ENCODE measurements around the gene SERPINB10.

Gene SERPINB10

GRCh38 chr18:63892566-63892965 lies 15.2 kb upstream of the SERPINB10 start:
- Histone ChIP-seq H3K4me1 (ENCODE audit: insufficient read depth, low read length, poor library complexity, severe bottlenecking) (no peaks in the 10 kb centered on the region), H3K4me2 (ENCODE audit: low read depth, low read length, poor library complexity, severe bottlenecking) (no peak overlapping the region), H3K9ac (ENCODE audit: low read depth, low read length, poor library complexity, severe bottlenecking) (no peak overlapping the region), H4K20me1 (ENCODE audit: insufficient read depth, low read length, poor library complexity, severe bottlenecking) (no peaks in the 10 kb centered on the region), H3F3A (ENCODE audit: low read depth) (no peaks in the 10 kb centered on the region), H3K9me3 (ENCODE audit: insufficient read depth, low read depth, low read length) (no peaks in the 10 kb centered on the region), H3K27me3 (ENCODE audit: insufficient read depth, low read length, poor library complexity, severe bottlenecking) (no peaks in the 10 kb centered on the region), H3K36me3 (ENCODE audit: insufficient read depth, low read length) (no peaks in the 10 kb centered on the region), H3K79me2 (ENCODE audit: insufficient read depth, low read length) (no peaks in the 10 kb centered on the region), H3K4me3 (ENCODE audit: low read length, poor library complexity, severe bottlenecking) (no peak overlapping the region), H3K9me2 (replicated peaks; ENCODE audit: low read depth, low read length) (no peaks in the 10 kb centered on the region), H2AFZ (ENCODE audit: low read length) (no peak overlapping the region)
- TF ChIP-seq EZH2phosphoT487 (IDR thresholded peaks at IDR 0.05; ENCODE audit: borderline replicate concordance): no peak
- TF ChIP-seq, protein P1, sequence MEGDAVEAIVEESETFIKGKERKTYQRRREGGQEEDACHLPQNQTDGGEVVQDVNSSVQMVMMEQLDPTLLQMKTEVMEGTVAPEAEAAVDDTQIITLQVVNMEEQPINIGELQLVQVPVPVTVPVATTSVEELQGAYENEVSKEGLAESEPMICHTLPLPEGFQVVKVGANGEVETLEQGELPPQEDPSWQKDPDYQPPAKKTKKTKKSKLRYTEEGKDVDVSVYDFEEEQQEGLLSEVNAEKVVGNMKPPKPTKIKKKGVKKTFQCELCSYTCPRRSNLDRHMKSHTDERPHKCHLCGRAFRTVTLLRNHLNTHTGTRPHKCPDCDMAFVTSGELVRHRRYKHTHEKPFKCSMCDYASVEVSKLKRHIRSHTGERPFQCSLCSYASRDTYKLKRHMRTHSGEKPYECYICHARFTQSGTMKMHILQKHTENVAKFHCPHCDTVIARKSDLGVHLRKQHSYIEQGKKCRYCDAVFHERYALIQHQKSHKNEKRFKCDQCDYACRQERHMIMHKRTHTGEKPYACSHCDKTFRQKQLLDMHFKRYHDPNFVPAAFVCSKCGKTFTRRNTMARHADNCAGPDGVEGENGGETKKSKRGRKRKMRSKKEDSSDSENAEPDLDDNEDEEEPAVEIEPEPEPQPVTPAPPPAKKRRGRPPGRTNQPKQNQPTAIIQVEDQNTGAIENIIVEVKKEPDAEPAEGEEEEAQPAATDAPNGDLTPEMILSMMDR (conservative IDR thresholded peaks at IDR 0.05; ENCODE audit: low read length): no peak

GRCh38 chr18:63894106-63894772 lies 13.5 kb upstream of the SERPINB10 start:
- Histone ChIP-seq H3K36me3 (ENCODE audit: insufficient read depth, low read length) (no peaks in the 10 kb centered on the region), H3K9me2 (replicated peaks; ENCODE audit: low read depth, low read length) (no peaks in the 10 kb centered on the region), H2AFZ (ENCODE audit: low read length) (no peak overlapping the region), H3K9ac (ENCODE audit: low read depth, low read length, poor library complexity, severe bottlenecking) (no peak overlapping the region), H3K4me1 (ENCODE audit: insufficient read depth, low read length, poor library complexity, severe bottlenecking) (no peaks in the 10 kb centered on the region), H3K4me3 (ENCODE audit: low read length, poor library complexity, severe bottlenecking) (no peak overlapping the region), H3K9me3 (ENCODE audit: insufficient read depth, low read depth, low read length) (no peaks in the 10 kb centered on the region), H3K4me2 (ENCODE audit: low read depth, low read length, poor library complexity, severe bottlenecking) (no peak overlapping the region), H3F3A (ENCODE audit: low read depth) (no peaks in the 10 kb centered on the region), H3K27me3 (ENCODE audit: insufficient read depth, low read length, poor library complexity, severe bottlenecking) (no peaks in the 10 kb centered on the region), H4K20me1 (ENCODE audit: insufficient read depth, low read length, poor library complexity, severe bottlenecking) (no peaks in the 10 kb centered on the region), H3K79me2 (ENCODE audit: insufficient read depth, low read length) (no peaks in the 10 kb centered on the region)
- no peak for TF ChIP-seq EZH2phosphoT487 (IDR thresholded peaks at IDR 0.05; ENCODE audit: borderline replicate concordance)
- TF ChIP-seq, protein P1 (conservative IDR thresholded peaks at IDR 0.05; ENCODE audit: low read length): no peak

DNA sequence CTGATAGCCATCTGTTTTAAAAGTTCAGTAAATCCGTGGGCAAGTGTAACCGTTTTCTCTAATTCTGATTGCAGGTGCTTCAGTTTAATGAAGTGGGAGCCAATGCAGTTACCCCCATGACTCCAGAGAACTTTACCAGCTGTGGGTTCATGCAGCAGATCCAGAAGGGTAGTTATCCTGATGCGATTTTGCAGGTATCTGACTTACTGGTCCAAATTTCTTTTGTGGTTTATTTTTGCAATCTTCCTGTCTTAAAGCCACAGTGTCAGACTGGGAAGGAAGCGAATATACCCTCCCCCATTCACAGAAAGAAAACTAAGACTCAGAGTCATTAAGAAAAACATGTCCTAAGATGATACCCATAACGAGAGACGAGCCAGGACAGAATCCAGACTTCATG lies 12.6 kb upstream of the SERPINB10 start:
- Histone ChIP-seq H3K4me1 (ENCODE audit: insufficient read depth, low read length, poor library complexity, severe bottlenecking) (no peaks in the 10 kb centered on the region), H3K4me3 (ENCODE audit: low read length, poor library complexity, severe bottlenecking) (no peak overlapping the region), H3K27me3 (ENCODE audit: insufficient read depth, low read length, poor library complexity, severe bottlenecking) (no peaks in the 10 kb centered on the region), H3K4me2 (ENCODE audit: low read depth, low read length, poor library complexity, severe bottlenecking) (no peak overlapping the region), H3K79me2 (ENCODE audit: insufficient read depth, low read length) (no peaks in the 10 kb centered on the region), H3F3A (ENCODE audit: low read depth) (no peaks in the 10 kb centered on the region), H4K20me1 (ENCODE audit: insufficient read depth, low read length, poor library complexity, severe bottlenecking) (no peaks in the 10 kb centered on the region), H3K9me3 (ENCODE audit: insufficient read depth, low read depth, low read length) (no peaks in the 10 kb centered on the region), H3K36me3 (ENCODE audit: insufficient read depth, low read length) (no peaks in the 10 kb centered on the region), H2AFZ (ENCODE audit: low read length) (no peak overlapping the region), H3K9me2 (replicated peaks; ENCODE audit: low read depth, low read length) (no peaks in the 10 kb centered on the region), H3K9ac (ENCODE audit: low read depth, low read length, poor library complexity, severe bottlenecking) (no peak overlapping the region)
- TF ChIP-seq, protein P1 (conservative IDR thresholded peaks at IDR 0.05; ENCODE audit: low read length): no peak
- TF ChIP-seq EZH2phosphoT487 (IDR thresholded peaks at IDR 0.05; ENCODE audit: borderline replicate concordance): no peak
